Measurements from ENCODE around the gene ZFHX3.

The ZFHX3 gene

DNA sequence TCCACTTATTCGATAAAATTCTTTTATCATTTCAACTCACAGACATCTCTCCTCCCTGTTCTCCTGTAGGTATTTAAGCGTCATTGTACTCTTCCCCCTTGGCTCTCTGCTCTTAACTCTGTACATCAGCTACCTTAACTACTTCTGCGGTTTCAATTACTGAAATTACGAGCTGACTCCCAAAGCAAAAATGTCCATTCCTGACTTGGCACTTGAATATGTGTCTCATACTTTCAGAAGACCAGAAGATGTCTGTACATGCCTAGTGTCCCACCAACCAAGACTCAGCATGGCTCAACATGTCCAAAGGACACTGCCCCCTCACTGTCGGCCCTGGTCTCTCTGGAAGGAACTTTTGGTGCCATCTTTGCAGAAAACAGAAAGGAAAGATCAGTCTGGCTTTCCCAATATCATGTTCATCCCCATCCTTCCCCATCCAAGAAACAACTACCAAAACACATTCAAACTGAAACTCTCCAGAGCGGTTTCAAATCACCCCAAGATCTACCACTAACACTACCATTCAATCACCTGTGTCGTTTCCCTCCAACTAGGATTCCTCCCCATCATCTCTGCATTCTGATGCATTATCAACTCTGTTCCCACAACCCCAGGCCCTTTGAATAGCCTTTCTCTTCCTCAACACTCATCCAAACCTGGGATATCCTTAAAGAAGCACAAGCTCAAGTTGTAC, 74.9 kb downstream of the ZFHX3 start:
- TF ChIP-seq, protein P1, sequence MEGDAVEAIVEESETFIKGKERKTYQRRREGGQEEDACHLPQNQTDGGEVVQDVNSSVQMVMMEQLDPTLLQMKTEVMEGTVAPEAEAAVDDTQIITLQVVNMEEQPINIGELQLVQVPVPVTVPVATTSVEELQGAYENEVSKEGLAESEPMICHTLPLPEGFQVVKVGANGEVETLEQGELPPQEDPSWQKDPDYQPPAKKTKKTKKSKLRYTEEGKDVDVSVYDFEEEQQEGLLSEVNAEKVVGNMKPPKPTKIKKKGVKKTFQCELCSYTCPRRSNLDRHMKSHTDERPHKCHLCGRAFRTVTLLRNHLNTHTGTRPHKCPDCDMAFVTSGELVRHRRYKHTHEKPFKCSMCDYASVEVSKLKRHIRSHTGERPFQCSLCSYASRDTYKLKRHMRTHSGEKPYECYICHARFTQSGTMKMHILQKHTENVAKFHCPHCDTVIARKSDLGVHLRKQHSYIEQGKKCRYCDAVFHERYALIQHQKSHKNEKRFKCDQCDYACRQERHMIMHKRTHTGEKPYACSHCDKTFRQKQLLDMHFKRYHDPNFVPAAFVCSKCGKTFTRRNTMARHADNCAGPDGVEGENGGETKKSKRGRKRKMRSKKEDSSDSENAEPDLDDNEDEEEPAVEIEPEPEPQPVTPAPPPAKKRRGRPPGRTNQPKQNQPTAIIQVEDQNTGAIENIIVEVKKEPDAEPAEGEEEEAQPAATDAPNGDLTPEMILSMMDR (IDR thresholded peaks at IDR 0.05; ENCODE audit: low read depth, low read length) = no peak
- no peak overlapping the region for H3K4me3 ChIP-seq (ENCODE audit: low read depth, low read length)
- peaks cover 9% of the 10 kb centered on the region for H3K4me1 ChIP-seq
- DNase-seq = no peak
- no peaks in the 10 kb centered on the region for H3K9me3 ChIP-seq
- no peaks in the 10 kb centered on the region for H3K27me3 ChIP-seq
- H3K36me3 ChIP-seq = no peaks in the 10 kb centered on the region; the same call in 1 of the 2 replicates

GRCh38 chr16:72971370-72971769, 76.6 kb downstream of the ZFHX3 start:
- Histone ChIP-seq H3K36me3 (peaks cover 3% of the 10 kb centered on the region; the same call in 1 of the 2 replicates), H3K4me1 (peaks cover 8% of the 10 kb centered on the region), H3K9me3 (no peaks in the 10 kb centered on the region), H3K4me3 (ENCODE audit: low read depth, low read length) (no peak overlapping the region), H3K27me3 (no peaks in the 10 kb centered on the region)
- DNase-seq = no peak
- TF ChIP-seq, protein P1 (IDR thresholded peaks at IDR 0.05; ENCODE audit: low read depth, low read length) = no peak

DNA sequence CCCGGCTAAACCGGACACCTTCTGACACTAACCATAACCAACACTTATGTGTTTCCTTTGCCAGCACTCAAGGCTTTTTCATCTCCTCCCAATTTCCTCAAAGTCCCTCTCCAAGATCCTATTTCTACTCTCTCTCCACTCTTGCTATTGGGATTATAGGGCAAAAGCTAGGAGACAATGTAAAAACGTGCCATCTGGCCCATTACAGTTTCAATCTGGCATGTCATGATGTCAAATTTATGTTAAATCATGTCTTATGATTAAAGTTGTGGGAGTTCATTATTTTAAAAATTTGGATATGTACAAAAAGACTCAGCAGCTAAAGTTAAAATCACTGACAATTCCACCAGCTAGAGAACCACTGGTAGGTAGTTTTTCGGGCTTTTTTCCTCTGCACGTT, 77.3 kb downstream of the ZFHX3 start:
- H3K9me3 ChIP-seq = no peaks in the 10 kb centered on the region

DNA sequence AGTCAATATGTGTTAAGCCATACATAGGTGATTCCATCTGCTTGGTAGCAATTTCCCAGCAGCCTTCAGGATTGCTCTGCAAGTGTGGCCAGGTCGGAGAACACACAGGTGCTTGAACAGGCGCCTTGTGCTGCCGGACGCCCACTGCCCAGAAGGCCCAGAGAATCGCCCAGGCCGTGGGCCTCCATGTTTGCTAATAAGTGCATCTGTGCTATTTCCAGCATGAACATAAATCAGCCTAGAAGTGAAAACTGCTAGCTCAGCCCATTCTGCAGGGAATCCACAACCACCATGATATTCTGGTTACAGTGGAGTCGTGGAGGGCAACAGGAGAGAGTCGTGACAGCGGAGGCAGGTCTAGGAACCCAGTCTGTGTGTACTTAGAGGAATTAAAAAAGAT, 78.1 kb downstream of the ZFHX3 start:
- Histone ChIP-seq H3K4me1 (peaks cover 3% of the 10 kb centered on the region; the same call in 1 of the 2 replicates), H3K27me3 (no peaks in the 10 kb centered on the region), H3K4me3 (ENCODE audit: low read depth, low read length) (no peak overlapping the region), H3K36me3 (peaks cover 3% of the 10 kb centered on the region; the same call in 1 of the 2 replicates), H3K9me3 (no peaks in the 10 kb centered on the region)
- TF ChIP-seq, protein P1 (IDR thresholded peaks at IDR 0.05; ENCODE audit: low read depth, low read length) = no peak
- DNase-seq = no peak

More for the DNA sequence above, 77.3 kb downstream of the ZFHX3 start:
- peaks cover 3% of the 10 kb centered on the region; the same call in 1 of the 2 replicates for H3K36me3 ChIP-seq
- H3K27me3 ChIP-seq = no peaks in the 10 kb centered on the region
- H3K4me3 ChIP-seq (ENCODE audit: low read depth, low read length) = no peak overlapping the region
- TF ChIP-seq, protein P1 (IDR thresholded peaks at IDR 0.05; ENCODE audit: low read depth, low read length) = no peak
- peaks cover 3% of the 10 kb centered on the region; the same call in 1 of the 2 replicates for H3K4me1 ChIP-seq
- no peak for DNase-seq

DNA sequence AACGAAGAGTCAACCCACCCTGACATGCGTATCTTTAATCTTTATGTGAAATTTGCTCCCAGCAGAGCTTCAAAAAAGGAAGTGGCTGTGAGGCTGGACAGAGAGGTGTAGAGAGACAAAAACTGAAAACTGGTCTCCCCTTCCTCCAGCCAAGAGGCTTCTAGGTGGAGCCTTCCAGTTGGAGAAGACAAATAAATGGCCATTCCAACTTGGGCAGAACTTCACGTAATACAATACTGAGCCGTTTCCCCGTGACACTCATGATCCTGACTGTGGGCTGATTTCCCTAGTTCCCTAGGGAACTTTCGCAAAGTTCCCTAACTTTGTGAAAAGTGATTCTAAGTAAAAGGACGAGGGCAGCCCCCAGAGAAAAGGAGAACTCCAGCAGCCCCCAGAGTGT, 78.8 kb downstream of the ZFHX3 start:
- TF ChIP-seq, protein P1 (IDR thresholded peaks at IDR 0.05; ENCODE audit: low read depth, low read length) = no peak
- DNase-seq = no peak
- Histone ChIP-seq H3K4me3 (ENCODE audit: low read depth, low read length) (no peak overlapping the region), H3K36me3 (peaks cover 3% of the 10 kb centered on the region; the same call in 1 of the 2 replicates), H3K9me3 (no peaks in the 10 kb centered on the region), H3K4me1 (peaks cover 3% of the 10 kb centered on the region), H3K27me3 (no peaks in the 10 kb centered on the region)

DNA sequence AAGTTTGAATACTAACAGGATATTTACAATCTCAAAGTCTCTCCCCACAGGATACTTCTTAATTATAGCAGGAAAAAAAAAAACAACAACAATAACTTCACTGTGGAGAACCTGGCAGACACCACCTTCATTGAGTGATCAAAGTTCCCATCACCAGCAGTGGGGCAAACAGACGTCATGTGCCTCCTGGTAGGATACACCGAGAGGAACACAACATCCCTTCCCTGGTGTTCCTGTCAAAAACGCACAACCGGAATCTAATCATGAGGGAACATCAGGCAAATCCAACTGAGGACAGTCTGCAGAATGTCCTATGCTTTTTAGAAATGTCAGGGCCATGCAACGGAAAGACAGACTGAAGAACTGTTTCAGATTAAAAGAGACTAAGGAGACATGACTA, 80.0 kb downstream of the ZFHX3 start:
- Histone ChIP-seq H3K9me3 (no peaks in the 10 kb centered on the region), H3K4me1 (peaks cover 14% of the 10 kb centered on the region), H3K4me3 (ENCODE audit: low read depth, low read length) (no peak overlapping the region), H3K27me3 (no peaks in the 10 kb centered on the region), H3K36me3 (peaks cover 3% of the 10 kb centered on the region; the same call in 1 of the 2 replicates)
- TF ChIP-seq, protein P1 (IDR thresholded peaks at IDR 0.05; ENCODE audit: low read depth, low read length) = no peak
- no peak for DNase-seq

Measured in BE2C (cell line).